ENCODE measurements around the gene GLT1D1.
A peak's percentile ranks its signal among the peaks of the same experiment; 100 is the strongest.

GLT1D1 gene

DNA sequence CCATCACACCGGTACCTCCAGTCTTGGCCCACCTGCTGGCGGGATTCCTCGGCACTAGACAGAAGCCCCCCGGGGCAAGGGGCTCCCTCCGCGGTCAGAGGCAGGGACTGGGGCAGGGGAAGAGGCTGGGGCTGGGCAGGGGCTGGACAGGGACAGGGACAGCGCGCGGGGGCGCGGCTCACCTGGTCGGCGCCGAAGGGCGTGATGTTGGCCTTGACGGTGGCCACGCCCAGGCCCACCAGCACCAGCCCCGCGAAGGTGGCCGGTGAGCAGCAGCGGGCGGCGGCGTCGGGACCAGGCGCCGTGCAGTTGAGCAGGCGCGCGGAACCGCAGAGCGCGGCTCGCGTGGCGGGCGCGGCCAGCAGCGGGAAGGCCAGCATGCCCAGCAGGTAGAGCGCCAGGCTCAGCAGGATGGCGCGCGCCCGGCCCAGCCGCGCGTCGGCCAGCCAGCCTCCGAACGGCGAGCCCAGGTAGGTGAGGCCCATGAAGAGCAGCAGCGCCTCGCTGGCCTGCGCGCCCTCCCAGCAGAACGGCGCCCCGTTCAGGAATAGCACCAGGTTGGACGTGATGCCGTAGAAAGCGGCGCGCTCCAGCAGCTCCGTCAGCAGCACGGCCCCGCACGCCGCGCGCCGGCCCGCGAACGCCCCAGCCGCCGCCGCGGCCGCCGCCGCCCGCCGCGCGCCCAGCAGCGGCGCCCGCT is 29.9 kb upstream of the GLT1D1 start:
- TF ChIP-seq, protein P1, sequence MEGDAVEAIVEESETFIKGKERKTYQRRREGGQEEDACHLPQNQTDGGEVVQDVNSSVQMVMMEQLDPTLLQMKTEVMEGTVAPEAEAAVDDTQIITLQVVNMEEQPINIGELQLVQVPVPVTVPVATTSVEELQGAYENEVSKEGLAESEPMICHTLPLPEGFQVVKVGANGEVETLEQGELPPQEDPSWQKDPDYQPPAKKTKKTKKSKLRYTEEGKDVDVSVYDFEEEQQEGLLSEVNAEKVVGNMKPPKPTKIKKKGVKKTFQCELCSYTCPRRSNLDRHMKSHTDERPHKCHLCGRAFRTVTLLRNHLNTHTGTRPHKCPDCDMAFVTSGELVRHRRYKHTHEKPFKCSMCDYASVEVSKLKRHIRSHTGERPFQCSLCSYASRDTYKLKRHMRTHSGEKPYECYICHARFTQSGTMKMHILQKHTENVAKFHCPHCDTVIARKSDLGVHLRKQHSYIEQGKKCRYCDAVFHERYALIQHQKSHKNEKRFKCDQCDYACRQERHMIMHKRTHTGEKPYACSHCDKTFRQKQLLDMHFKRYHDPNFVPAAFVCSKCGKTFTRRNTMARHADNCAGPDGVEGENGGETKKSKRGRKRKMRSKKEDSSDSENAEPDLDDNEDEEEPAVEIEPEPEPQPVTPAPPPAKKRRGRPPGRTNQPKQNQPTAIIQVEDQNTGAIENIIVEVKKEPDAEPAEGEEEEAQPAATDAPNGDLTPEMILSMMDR (IDR thresholded peaks at IDR 0.05) = no peak
- no peak for TF ChIP-seq ZFX (IDR thresholded peaks at IDR 0.05; ENCODE audit: borderline replicate concordance)
- H3K27ac ChIP-seq = peak overlapping the region; percentile 89

DNA sequence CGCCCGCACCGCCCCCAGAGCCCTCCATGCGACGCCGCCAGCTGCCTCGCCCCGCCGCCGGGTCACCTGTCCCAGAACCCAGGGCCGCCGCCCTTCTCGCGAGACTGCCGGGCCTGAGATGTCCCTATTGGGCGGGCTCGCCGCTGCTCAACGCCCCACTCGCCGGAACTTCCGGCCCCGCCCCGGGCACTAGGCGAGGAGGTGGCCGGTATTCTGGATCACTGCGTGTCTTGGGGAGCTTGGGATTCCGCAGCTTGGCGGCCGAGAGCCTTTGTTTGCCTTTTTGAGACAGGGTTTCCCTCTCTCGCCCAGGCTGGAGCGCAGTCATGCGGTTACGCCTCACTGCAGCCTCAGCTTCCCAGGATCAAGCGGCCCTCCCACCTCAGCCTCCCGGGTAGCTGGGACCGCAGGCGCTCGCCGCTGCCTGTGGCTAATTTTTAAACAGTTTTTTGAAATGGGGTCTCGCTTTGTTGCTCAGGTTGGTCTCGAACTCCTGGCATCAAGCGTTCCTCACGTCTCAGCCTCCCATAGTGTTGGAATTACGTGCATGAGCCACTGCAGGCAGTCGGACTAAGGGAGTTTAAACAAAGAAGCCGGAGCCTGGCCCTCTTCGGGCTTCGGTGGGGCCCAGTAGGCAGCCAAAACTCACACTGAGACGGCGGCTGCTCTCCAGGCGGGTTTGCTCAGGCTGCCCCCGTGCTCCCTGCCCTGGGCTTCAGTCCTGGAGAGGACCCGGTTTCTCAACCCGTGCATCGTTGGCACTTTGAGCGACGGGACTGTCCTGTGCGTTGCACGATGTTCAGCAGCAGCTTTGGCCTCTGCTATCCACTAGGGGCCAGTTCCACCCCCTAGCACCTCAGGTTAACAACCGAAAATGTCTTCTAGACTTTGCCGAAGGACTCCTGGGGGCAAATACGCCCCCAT is 29.1 kb upstream of the GLT1D1 start, which contains the start of gene SLC15A4:
SLC15A4 (minus strand) TSS at position 43 of the 924 bp plus-strand sequence; CDS start at position 28, 15 bp downstream.
- TF ChIP-seq, protein P1 (IDR thresholded peaks at IDR 0.05) = no peak
- TF ChIP-seq ZFX (IDR thresholded peaks at IDR 0.05; ENCODE audit: borderline replicate concordance) = no peak
- H3K27ac ChIP-seq = peak within 1 kb of the TSS; percentile 89

DNA sequence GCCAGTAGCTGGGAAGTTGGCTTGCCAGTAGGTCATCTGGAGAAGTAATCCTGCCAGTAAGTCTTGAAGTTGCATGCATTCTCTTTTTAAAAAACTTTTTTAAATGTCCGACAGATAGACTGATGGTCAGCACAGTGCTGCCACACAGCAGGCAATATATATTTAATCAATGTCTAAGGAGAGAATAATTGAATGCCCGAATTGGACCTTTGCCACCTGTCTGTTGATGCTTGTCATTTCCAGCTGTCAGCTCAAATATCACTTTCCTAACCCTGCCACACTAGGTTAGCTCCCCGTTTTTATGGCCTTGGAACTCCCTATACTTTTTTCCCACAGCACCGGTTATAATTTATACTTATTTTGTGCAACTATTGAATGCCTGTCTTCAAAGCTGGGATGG is 27.4 kb upstream of the GLT1D1 start:
- H3K27ac ChIP-seq = no peak overlapping the region
- TF ChIP-seq ZFX (IDR thresholded peaks at IDR 0.05; ENCODE audit: borderline replicate concordance) = no peak
- TF ChIP-seq, protein P1 (IDR thresholded peaks at IDR 0.05) = no peak

DNA sequence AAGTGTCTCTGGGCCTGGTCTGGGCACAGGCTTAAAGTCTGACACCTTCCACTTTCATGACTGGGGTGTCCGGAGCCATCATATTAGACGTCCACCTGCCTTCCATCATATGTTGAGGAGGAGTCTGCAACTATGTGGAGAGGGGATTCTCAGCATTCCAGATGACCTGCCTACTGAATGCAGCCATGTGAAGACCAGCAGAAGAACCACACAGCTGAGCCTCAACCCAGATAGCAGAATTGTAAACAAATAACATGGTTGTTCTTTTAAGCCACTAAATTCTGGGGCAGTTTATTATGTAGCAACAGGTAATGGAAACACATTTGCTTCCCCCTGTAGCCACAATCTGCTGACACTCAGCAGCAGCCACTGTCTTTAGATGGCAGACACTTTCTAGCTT is 25.6 kb upstream of the GLT1D1 start:
- TF ChIP-seq, protein P1 (IDR thresholded peaks at IDR 0.05) = no peak
- no peak for TF ChIP-seq ZFX (IDR thresholded peaks at IDR 0.05; ENCODE audit: borderline replicate concordance)
- no peak overlapping the region for H3K27ac ChIP-seq

DNA sequence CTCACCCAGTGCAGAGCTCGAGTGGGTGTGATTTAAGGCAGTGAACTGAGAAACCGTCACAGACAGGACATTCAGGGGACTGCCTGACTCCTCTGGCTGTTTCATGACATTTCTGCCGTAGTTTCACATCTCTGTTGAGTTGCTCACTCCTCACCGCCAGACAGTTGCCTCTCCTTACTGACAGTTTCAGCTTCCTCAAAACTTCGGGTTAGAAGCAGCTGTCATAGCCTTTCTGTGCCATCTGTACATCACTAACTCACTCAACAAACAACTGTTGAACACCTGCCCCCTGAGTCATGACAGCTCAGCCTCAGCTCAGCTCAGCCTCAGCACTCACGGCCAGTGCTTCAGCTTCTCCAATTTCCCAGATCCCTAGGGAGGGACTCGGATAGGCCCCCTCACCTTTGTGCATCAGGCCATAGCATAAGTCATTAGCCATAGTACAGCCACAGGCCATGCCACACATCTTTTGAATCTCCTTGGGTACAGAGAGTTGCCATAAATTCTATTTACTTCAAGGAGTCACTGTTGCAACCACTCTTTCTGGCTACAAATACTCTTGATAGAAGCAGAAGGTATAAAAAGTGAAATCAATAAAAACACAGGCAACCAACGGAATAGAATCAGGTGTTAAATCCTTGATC is 23.3 kb upstream of the GLT1D1 start:
- no peak overlapping the region for H3K27ac ChIP-seq
- TF ChIP-seq ZFX (IDR thresholded peaks at IDR 0.05; ENCODE audit: borderline replicate concordance) = no peak
- TF ChIP-seq, protein P1 (IDR thresholded peaks at IDR 0.05) = no peak

DNA sequence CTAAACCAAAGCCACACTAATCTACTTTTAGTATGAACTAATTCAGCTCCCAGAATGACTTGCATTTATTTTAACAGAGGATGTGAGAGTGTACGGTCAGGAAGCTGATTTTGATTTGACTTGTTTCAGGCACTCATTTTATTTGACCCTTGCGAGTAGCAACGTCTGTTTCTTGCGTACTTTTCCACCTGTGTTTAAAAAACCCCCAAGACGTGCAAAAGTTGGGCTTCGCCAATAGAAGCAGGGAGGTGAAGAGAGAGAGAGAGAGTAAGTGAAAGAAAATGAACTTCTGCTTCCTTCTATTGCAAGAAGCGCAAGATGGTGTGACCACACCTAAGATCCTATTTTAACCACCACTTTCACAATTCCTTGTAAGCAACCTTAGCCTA is 22.8 kb upstream of the GLT1D1 start:
- no peak overlapping the region for H3K27ac ChIP-seq
- no peak for TF ChIP-seq ZFX (IDR thresholded peaks at IDR 0.05; ENCODE audit: borderline replicate concordance)
- TF ChIP-seq, protein P1 (IDR thresholded peaks at IDR 0.05) = no peak
